Measurements from ENCODE around the gene MGARP.
"Not testable (repeated sequence)": the region's sequence is repeated elsewhere in the genome, so short reads cannot be mapped to it uniquely, and the experiment has no call there.

MGARP gene

DNA sequence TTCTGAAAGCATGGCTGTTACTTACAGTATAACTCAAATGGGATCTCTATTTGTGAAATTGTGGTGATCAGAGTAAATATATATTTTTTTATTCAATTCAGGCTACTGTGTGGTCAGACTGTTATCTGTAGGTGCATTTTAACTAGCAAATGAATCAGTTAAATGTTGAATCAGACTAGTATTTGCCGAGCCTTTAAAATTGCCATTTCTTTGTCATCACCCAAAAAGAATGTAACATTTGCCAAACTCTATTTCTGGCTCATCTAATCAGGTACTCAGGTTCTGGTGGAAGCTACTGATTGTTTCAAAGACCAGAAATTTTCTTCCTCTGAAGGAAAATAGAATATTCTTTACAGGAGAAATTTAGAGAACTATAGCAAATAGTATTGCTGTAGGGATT lies 19.5 kb upstream of the MGARP start:
- peak overlapping the region; percentile 95 for H3K4me3 ChIP-seq (ENCODE audit: low read depth, low read length)

DNA sequence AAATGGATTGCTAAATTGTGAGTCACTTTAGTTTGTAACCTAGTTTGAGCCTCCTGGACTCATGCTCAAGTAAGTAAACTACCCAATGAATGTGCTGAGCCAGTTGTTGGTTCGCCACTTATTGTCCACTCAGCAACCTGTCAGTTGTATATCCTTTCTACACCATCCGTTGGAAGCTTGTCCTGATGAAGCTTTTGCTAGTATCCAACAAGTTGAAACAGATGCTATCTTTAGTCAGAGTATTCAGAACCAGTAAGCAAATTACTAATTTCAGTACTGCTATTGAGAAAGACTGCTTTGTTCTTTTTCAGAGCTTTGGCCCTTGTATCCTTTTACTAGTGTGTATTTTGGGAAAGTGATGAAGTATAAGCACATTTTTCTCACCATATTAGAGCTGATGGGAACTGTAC lies 17.0 kb upstream of the MGARP start:
- DNase-seq (ENCODE audit: low read depth) = no peak
- H3K4me3 ChIP-seq (ENCODE audit: low read depth, low read length) = no peak overlapping the region

More for the DNA sequence above, 19.5 kb upstream of the MGARP start:
- no peak for DNase-seq (ENCODE audit: low read depth)

DNA sequence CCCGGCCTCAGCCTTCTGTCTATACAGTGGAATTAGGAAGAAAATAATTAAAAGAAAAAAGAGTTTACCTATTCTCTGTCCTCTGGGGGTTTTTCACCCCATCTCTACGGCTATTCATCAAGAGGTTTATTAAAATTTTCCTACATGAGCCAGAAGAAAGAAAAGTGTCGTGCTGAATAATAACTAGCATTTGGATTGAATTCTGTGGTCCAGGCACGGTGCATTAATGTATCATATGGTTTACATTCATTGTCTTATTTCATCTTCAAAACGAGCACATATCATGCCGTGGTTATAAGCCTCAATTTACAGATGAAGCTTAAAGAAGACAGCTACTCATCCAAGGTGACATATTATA lies 15.9 kb upstream of the MGARP start:
- peak overlapping the region; percentile 70 for H3K4me3 ChIP-seq (ENCODE audit: low read depth, low read length)
- no peak for DNase-seq (ENCODE audit: low read depth)

DNA sequence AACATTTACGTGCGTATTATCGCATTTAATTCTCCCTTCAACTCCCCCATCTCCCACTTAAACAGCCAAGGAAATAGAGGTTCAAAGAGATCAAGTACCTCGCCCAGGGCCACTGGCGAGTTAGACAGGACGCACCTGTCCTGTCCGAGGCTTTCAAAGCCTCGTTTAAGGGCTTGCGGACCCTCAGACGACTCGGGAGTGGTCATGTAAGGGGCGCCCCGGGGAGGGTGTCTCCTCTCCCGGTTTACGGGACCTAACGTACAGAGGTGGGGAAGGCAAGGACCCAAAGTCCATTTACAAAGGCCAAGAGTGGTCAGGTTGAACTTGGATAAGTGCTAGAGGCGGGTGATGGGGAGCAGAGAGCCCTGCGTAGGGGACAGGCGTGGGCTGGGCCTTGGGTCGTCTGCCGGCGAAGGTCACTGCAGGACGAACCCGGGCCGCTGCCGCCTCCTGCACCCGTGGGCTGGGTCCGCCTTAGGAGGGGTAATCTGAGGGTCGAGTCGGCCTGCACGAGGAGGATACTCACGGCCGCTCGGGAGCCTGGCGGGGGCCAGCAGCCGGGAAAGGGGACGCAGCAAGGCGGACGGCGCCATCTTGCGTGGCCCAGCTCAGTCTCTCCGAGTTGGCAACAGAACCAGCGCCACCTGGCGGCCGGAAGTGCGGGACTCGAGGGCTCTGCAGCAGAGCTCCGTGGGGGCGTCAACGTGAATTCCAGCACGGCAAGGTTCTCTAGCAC lies 15.3 kb upstream of the MGARP start:
- peak overlapping the region; percentile 70 for H3K4me3 ChIP-seq (ENCODE audit: low read depth, low read length)
- peak; percentile 70 for DNase-seq (ENCODE audit: low read depth)

DNA sequence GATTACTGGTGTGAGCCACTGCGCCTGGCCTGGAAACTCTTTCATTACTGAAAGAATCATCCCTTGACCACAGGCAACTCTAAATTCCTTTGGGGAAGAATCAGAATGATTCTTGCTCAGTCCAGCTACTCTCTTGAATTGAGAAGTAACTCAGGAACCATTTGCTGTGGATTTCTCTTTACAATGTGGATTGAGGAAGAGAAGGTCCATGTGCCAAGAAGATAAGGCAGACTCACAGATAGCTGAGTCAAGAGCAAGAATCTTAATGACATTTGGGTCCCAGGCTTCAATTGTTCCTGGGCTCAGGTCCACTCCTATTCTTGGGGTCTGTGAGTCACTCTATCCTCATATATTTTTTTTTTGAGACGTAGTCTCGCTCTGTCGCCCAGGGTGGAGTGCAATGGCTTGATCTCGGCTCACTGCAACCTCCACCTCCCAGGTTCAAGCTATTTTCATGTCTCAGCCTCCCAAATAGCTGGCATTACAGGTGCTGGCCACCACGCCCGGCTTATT lies 6.2 kb upstream of the MGARP start:
- no peak for DNase-seq (ENCODE audit: low read depth)
- H3K4me3 ChIP-seq (ENCODE audit: low read depth, low read length) = no peak overlapping the region

DNA sequence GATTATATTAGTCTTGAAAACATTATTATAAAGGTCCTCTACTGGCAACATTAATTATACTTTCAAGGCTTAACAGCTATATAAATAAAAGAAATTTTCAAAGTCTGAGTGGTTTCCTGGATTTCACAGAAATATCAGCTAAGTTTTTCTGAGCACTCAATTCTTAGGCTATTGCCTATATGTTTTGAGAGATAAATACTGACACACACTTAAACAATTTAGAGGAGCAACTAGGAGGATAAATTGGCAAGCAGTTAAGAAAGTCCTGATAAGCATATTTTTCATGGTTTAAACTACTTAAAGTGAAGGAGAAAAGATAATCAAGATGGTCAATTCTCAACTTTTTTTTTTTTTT lies 2.7 kb upstream of the MGARP start:
- H3K4me3 ChIP-seq (ENCODE audit: low read depth, low read length) = no peak overlapping the region
- DNase-seq (ENCODE audit: low read depth) = no peak

DNA sequence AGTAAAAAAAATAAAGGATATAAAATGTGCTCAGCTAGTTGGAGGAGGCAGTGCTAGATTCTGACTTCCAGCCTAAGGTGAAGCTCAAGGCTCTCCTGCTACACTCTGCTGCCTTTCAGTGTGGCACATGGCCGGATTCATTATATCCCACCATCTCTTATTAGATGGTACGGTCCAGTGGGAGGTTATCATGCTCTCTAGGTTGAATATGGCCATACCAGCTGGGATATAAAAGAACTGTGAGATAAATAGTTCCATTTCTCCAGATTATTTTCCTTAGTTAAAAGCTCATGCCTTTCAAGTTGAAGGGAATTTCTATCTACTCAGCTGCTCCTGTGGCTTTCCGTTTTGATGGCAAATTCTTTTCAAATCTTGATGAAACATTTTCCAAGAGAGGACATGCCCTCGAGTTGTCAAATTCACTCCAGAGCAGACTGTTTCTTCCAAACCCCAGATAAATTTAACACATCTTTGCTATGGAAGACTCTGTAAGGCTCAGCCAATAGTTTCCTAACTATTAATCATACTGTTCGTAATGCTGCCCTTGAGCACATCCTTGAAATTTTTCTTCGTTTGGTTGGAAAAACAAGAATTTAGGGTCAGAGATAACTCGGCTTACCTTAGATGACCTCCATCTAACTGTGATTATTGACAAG lies 2.2 kb upstream of the MGARP start:
- no peak for DNase-seq (ENCODE audit: low read depth)
- no peak overlapping the region for H3K4me3 ChIP-seq (ENCODE audit: low read depth, low read length)

DNA sequence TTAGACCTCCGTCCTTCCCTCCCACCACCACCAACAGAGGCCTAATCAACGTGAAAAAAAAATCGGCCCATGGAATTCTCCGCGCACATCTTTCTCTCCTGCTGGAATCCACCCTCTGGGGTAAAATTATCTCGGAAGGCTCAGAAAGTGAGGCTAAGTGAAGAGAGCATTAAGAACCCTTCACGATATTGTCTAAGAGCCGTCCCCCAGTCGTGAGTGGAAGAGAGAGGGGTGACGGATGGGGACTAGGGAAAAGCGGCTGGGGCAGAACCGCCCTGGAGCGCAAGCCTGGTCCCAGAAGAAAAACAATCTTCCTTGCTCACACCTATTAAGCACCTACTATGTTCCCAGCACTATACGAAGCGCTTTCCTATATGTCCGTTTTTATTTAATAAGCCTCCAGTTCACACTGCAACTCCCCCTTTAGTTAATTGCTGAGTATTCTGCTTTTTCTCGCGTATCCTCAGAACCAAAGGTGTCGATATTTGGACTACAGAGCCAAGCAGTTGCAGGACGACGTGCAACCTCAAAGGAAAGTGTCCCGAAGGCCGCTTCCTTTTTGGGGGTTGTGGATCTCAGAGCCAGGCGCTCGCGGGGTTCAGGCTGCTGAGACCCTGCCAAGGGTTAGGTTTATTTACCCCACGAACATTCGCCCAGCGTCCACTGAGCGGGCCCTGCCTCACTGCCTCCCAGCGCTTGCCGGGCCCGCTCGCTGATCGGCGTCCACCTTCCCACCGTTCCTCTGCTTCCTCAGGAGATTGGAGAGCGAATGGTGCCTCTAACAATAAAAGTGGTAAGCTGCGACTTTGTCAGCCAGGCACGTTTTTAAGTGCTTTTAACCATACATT lies 889 bp downstream of the MGARP start:
- no peak for DNase-seq (ENCODE audit: low read depth)
- H3K4me3 ChIP-seq (ENCODE audit: low read depth, low read length) = peak overlapping the region; percentile 57

DNA sequence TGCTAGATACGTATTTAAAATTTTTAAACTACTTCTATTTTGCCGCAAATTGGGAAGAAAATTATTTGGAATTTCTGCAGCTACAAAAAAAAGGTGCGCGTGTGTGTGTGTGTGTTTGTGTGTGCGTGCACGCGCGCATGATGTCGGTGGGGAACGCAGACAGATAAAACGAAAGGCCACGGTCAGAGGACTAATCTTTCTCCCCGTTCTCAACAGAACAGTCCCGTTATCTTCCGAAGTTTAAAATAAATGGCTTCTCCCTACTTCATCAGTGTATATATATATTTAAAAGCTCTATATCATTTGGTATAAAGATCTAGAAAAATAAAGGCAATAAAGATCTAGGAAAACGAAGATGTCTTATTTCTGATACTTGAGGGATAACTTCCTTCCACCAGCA lies 1.5 kb downstream of the MGARP start:
- DNase-seq (ENCODE audit: low read depth) = no peak
- H3K4me3 ChIP-seq (ENCODE audit: low read depth, low read length) = no peak overlapping the region

DNA sequence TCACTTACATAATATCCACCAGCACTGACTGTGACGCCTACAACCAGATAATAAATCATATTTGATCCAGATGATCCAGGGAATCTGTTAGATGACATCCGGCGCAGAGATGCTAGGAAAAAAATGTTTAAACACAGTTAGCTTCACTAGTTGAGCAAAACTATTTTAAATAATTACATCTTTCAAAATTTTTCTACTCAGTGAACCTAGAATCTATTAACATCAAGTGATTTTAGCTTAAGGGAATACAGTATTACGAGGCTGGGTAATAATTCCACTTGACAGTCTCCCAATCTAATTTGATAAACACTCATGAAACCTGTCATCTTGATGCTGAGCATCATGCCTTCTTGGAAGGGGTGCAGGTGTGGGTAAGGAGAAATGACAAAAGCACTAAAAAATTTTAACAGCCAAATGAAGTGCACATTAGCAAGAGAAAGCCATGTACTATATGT lies 4.7 kb downstream of the MGARP start:
- no peak for DNase-seq (ENCODE audit: low read depth)

DNA sequence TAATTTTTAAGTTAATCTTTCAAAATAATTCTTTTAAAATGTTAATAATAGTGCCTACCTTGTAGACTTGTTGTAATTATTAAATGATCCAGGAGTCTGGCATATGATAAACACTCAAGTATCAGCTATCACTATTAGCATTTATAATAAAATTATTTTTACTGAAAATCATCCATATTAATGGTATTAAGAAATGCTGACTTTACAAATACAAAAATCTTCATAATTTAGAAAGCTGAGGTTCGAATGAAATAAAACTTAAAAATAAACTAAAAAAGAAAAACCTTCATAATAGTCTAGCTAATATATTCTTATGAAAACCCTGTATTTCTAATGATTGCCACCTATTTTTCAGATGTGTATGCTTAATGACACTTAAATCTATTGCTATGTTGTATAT lies 5.2 kb downstream of the MGARP start:
- DNase-seq (ENCODE audit: low read depth) = no peak
- H3K4me3 ChIP-seq (ENCODE audit: low read depth, low read length) = no peak overlapping the region

More for the DNA sequence above, 4.7 kb downstream of the MGARP start:
- H3K4me3 ChIP-seq (ENCODE audit: low read depth, low read length) = no peak overlapping the region

DNA sequence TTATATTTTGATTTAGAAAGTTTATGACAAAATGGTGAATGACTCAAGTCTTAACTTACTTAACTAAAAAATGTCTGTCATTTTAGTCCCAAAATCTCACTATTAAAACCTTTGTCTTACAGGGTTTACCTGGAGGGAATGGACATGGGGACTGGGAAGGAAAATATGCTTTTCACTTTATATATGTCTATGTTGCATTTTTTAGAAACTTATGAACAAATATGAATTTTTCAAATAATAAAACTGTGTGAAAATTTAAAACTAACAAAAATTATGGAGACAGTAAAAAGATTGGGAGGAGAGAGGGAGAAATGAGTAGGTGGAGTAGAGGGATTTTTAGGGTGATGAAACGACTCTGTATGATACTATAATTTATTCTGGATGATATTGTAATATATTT lies 6.2 kb downstream of the MGARP start:
- no peak overlapping the region for H3K4me3 ChIP-seq (ENCODE audit: low read depth, low read length)
- DNase-seq (ENCODE audit: low read depth) = no peak

DNA sequence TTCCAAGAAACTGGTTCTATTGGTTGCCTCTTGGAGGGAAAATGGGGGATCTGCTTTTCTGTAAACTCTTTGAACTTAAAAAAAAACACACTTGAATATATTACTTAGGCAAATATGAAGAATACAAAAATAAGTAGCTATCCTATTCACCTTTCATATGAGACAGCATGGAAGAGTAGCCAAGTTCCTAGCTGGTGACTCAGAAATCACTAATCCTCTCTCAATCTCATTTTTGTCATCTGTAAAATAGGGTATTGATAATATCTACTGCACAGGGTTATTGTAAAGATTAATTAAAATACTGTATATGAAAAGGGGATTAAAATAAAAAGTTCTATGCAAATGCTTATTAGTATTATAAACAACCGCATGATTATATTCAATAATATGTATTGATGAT lies 12.7 kb downstream of the MGARP start:
- H3K4me3 ChIP-seq (ENCODE audit: low read depth, low read length) = no peak overlapping the region

DNA sequence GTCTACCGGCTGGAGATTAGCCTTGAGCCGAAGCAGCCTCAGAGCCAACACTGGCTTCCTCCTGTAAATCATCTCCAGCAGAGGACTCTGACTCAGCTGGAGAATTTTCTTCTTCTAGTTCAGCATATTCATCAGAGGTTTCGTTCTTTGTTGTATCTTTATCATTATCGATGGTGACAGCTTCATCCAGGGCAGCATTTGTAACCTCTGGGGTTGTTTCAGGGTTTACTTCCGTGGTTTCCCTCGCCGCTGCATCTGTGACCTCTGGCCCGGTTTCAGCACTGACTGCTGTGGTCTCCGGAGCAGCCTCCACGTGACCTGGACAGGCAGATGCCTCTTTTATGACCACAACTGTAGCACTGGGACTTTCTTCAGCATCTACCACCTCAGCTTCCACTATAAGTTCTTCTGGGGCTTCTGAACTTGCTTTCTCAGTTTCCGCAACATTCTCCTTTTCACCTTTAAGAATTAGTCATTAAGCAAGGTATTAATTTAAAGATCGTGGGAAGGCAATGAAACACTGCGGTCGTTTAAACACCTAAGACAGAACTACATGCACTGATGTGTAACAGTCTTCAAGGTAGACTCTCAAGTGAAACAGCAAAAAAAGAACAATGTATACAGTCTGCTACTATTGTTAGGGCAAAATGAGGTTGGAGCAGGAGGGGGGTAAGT lies 13.3 kb downstream of the MGARP start:
- peak overlapping the region; percentile 31 for H3K4me3 ChIP-seq (ENCODE audit: low read depth, low read length)
- peak; percentile 43 for DNase-seq (ENCODE audit: low read depth)

More for the DNA sequence above, 12.7 kb downstream of the MGARP start:
- DNase-seq (ENCODE audit: low read depth) = no peak

DNA sequence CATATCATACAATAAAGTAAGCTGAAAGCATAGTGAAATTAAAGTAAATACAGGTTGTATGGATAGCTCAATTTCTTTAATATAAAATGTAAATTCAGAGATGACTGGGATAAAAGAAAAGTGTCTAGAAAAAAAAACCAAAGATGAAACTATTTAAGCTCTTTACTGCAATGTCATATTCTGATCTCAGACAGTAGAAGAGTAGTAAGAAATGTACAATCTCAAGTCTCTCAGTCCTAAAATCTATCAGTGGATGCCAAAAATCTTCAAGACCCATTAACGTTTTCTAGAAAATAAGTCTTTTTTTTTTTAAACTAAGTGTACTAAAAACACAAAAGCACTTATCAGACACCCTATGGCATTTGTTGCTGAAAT lies 13.8 kb downstream of the MGARP start:
- H3K4me3 ChIP-seq (ENCODE audit: low read depth, low read length) = peak overlapping the region; percentile 31
- DNase-seq (ENCODE audit: low read depth) = no peak

DNA sequence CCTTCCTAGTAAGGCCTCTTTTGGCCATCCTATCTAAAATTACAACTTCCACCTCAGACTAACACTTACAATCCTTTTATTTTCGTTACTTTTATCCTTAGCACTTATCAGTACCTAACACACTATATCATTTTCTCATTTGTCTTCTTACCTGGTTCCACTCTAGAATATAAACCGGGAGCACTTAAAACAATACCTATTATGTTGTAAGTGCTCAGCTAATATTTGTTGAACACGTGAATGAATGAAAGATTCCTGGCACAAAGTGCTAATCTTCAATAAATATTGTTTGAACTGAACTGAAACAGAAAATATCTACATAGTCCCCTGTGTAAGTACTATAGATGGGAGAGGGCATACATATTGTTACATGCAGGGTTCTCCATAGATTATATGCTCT lies 14.4 kb downstream of the MGARP start:
- DNase-seq (ENCODE audit: low read depth) = no peak
- H3K4me3 ChIP-seq (ENCODE audit: low read depth, low read length) = no peak overlapping the region

DNA sequence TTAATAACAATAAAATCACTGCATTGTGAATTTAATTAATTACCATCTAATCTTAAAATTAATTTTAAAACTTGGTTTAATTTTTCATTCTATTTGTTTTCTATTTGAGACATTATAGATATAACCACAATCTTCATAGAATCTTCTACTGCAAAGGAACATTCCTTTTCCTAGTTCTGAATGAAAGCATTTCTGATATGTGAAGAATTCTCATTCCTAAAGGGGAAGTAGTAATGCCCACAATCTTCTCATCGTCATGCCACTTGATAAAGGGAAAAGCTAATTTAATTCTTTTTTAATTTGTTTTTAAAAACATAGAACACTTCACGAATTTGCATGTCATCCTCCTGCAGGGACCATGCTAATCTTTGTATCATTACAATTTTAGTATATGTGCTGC lies 23.7 kb downstream of the MGARP start:
- no peak overlapping the region for H3K4me3 ChIP-seq (ENCODE audit: low read depth, low read length)
- no peak for DNase-seq (ENCODE audit: low read depth)

DNA sequence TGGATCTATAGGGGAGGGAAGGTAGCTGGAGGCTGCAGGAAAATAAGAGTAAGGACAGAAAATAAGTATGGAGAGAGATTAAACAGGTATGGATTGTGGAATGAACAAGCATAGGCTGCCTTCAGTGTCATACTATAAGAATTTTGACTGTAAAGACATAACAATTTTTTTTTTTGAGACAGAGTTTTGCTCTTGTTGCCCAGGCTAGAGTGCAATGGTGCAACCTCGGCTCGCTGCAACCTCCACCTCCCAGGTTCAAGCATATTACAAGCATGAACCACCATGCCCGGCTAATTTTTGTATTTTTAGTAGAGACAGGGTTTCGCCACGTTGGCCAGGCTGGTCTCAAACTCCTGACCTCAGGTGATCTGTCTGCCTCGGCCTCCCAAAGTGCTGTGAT lies 24.4 kb downstream of the MGARP start:
- not testable (repeated sequence) for H3K4me3 ChIP-seq (ENCODE audit: low read depth, low read length); DNase-seq (ENCODE audit: low read depth)

DNA sequence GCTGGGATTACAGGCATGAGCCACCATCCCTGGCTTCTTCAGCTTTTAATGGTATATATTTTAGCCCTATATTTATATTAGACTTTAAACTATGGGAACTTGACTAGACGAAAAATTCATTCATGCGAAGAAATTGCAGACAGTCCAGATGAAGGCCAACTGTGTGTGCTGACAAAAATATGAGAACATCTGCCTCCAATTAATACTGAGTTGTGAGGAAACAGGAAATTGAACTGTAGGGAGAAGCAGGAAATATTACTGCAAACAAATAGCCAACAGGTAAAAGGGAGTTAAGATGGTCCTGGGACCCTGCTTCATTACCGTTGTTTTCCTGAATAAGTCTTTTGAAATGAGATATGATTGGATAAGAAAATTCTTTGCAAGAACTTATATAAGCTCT lies 26.3 kb downstream of the MGARP start:
- H3K4me3 ChIP-seq (ENCODE audit: low read depth, low read length) = no peak overlapping the region
- no peak for DNase-seq (ENCODE audit: low read depth)

DNA sequence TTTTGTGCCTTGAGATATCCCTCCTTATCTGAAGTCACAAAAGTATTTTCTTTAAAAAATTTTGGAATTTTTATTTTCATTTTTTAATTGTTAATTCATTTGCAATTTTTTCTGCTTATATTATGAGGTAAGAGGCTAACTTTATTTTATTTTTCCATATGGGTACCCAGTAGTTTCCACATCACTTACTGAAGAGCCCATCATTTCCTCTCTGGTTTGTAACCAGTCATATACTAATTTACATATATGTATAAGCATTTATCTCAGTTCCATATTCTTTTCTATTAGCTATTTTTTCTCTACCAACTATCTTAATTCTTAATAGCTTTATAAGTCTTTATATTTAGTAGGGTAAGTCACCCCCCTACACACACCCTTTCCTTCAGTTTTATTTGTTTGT lies 27.0 kb downstream of the MGARP start:
- no peak overlapping the region for H3K4me3 ChIP-seq (ENCODE audit: low read depth, low read length)
- DNase-seq (ENCODE audit: low read depth) = no peak
